Spleen (tissue), 7 donors: ENCODE results near the gene PLBD2.

Experiments used
- CTCF ChIP-seq, 11 experiments: fragments of 200-600 bp in 7 of 11; fragments of 450-650 bp in 4 of 11; sonication (generic) in 4 of 11; IDR thresholded peaks in 8 of 11; conservative IDR thresholded peaks in 3 of 11; 1 replicate in 7 of 11; 2 replicates in 4 of 11; pipeline versions ENCODE4 v1.4.0 to v1.8.0; 2016 to 2021; ENCODE audit warnings: antibody characterized with exemption in 11 of 11, inconsistent platforms in 4 of 11, mild to moderate bottlenecking in 1 of 11
- POLR2AphosphoS5 ChIP-seq, 3 donors: sonication (generic); formaldehyde crosslinking; IDR thresholded peaks; one replicate each; pipeline ENCODE4 v1.5.1; 2017; ENCODE audit warnings: antibody characterized with exemption in 3 of 3
- donor health status: DM: no; HTN: no; CAD: no; lungs with moderate emphysema.
- donor health status: DM: no; HTN: no; CAD: no.
- donor health status: DM: no; HTN: no; CAD: no.

GRCh38 chr12:113332688-113333417 lies 25.5 kb upstream of the PLBD2 start:
- TF ChIP-seq CTCF (IDR thresholded peaks at IDR 0.05 in 8 of 11, conservative IDR thresholded peaks at IDR 0.05 in 3 of 11) (no peak), POLR2AphosphoS5 (IDR thresholded peaks at IDR 0.05) (peak in 1 of 3 donors; percentile 32)
